ENCODE measurements around the gene SPATA46. TPM values are rescaled to one million over a fixed set of nuclear protein-coding genes. Genes with fewer than 3 reads are reported as not detected.

Gene SPATA46
- polyA plus RNA-seq, 1 donor = 1.2 TPM

GRCh38 chr1:162335126-162335525, 41.5 kb downstream of the SPATA46 start:
- Histone ChIP-seq H3K4me3 (ENCODE audit: low read length) (no peak overlapping the region), H3K9me3 (ENCODE audit: control insufficient read depth, low read depth, low read length) (no peaks in the 10 kb centered on the region), H3K36me3 (ENCODE audit: control insufficient read depth, insufficient read depth, low read length) (no peaks in the 10 kb centered on the region), H3K27ac (ENCODE audit: low read length) (no peak overlapping the region), H3K27me3 (ENCODE audit: control insufficient read depth, insufficient read depth, low read length) (no peaks in the 10 kb centered on the region), H3K4me1 (ENCODE audit: control insufficient read depth, insufficient read depth, low read length) (no peaks in the 10 kb centered on the region)
- DNase-seq = no peak
- 96% methylated on average over 4 of the region's 5 CpGs for WGBS (ENCODE audit: insufficient coverage, low lambda C conversion rate)

DNA sequence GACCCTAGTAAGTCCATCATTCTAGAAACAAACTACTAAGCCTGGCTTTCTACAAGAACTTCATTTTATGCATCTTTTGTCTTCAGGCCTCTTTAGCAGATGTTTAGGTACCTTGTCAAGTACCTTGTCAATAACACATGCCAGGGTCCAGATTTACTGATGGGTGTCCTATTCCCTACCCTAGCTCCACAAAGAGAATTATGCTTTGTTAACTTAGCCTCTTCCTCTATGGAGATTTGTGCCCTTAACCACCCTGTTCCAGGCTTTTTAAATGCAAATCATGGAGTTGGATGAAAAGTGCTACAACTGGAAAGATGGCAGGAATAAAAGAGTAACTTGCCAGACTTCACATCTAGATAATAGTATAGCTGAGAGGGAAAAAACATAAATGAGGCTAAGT, 42.7 kb downstream of the SPATA46 start:
- H3K9me3 ChIP-seq (ENCODE audit: control insufficient read depth, low read depth, low read length) = no peaks in the 10 kb centered on the region

GRCh38 chr1:162329826-162330225, 46.8 kb downstream of the SPATA46 start:
- Histone ChIP-seq H3K27ac (ENCODE audit: low read length) (no peak overlapping the region), H3K27me3 (ENCODE audit: control insufficient read depth, insufficient read depth, low read length) (no peaks in the 10 kb centered on the region), H3K9me3 (ENCODE audit: control insufficient read depth, low read depth, low read length) (no peaks in the 10 kb centered on the region), H3K4me3 (ENCODE audit: low read length) (no peak overlapping the region), H3K36me3 (ENCODE audit: control insufficient read depth, insufficient read depth, low read length) (no peaks in the 10 kb centered on the region), H3K4me1 (ENCODE audit: control insufficient read depth, insufficient read depth, low read length) (no peaks in the 10 kb centered on the region)
- 83% methylated on average over 2 of the region's 3 CpGs for WGBS (ENCODE audit: insufficient coverage, low lambda C conversion rate)
- no peak for DNase-seq

More for the DNA sequence above, 42.7 kb downstream of the SPATA46 start:
- DNase-seq = no peak
- Histone ChIP-seq H3K4me1 (ENCODE audit: control insufficient read depth, insufficient read depth, low read length) (no peaks in the 10 kb centered on the region), H3K27ac (ENCODE audit: low read length) (no peak overlapping the region), H3K36me3 (ENCODE audit: control insufficient read depth, insufficient read depth, low read length) (no peaks in the 10 kb centered on the region), H3K27me3 (ENCODE audit: control insufficient read depth, insufficient read depth, low read length) (no peaks in the 10 kb centered on the region), H3K4me3 (ENCODE audit: low read length) (no peak overlapping the region)

DNA sequence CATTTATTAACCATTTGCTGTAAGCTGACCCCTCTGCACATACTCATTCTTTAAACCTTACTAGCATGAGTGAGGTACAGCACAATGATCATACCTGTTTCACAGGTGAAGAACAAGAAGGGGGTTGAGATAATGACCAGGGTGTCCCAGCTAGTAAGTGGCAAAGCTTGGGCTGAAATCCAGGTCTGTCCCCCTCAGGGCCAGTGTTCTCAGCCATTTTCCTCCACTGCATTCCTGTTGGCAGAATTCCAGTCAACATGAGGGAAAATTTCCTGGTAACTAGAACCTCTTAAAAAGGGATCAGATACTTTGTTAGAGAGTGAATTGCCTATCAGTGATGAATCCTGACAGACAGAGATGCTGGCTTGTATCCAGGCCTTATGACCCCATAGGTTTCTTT, 48.1 kb downstream of the SPATA46 start:
- Histone ChIP-seq H3K36me3 (ENCODE audit: control insufficient read depth, insufficient read depth, low read length) (no peaks in the 10 kb centered on the region), H3K27ac (ENCODE audit: low read length) (no peak overlapping the region), H3K27me3 (ENCODE audit: control insufficient read depth, insufficient read depth, low read length) (no peaks in the 10 kb centered on the region), H3K4me3 (ENCODE audit: low read length) (no peak overlapping the region), H3K4me1 (ENCODE audit: control insufficient read depth, insufficient read depth, low read length) (no peaks in the 10 kb centered on the region), H3K9me3 (ENCODE audit: control insufficient read depth, low read depth, low read length) (no peaks in the 10 kb centered on the region)
- no peak for DNase-seq

- Histone ChIP-seq H3K4me1 (ENCODE audit: control insufficient read depth, insufficient read depth, low read length) (no peaks in the 10 kb centered on the region), H3K27ac (ENCODE audit: low read length) (no peak overlapping the region), H3K36me3 (ENCODE audit: control insufficient read depth, insufficient read depth, low read length) (no peaks in the 10 kb centered on the region), H3K4me3 (ENCODE audit: low read length) (no peak overlapping the region), H3K9me3 (ENCODE audit: control insufficient read depth, low read depth, low read length) (no peaks in the 10 kb centered on the region), H3K27me3 (ENCODE audit: control insufficient read depth, insufficient read depth, low read length) (no peaks in the 10 kb centered on the region)
- no peak for DNase-seq
- WGBS (ENCODE audit: insufficient coverage, low lambda C conversion rate) = 100% methylated on average over 1 of the region's 1 CpG
Measured at GRCh38 chr1:162327788-162328165, 48.9 kb downstream of the SPATA46 start.

GRCh38 chr1:162327144-162327787, 49.4 kb downstream of the SPATA46 start:
- 100% methylated on average over 2 of the region's 2 CpGs for WGBS (ENCODE audit: insufficient coverage, low lambda C conversion rate)
- H3K9me3 ChIP-seq (ENCODE audit: control insufficient read depth, low read depth, low read length) = no peaks in the 10 kb centered on the region
- no peaks in the 10 kb centered on the region for H3K27me3 ChIP-seq (ENCODE audit: control insufficient read depth, insufficient read depth, low read length)
- DNase-seq = no peak
- H3K27ac ChIP-seq (ENCODE audit: low read length) = no peak overlapping the region
- no peak overlapping the region for H3K4me3 ChIP-seq (ENCODE audit: low read length)
- H3K4me1 ChIP-seq (ENCODE audit: control insufficient read depth, insufficient read depth, low read length) = peaks cover 3% of the 10 kb centered on the region
- H3K36me3 ChIP-seq (ENCODE audit: control insufficient read depth, insufficient read depth, low read length) = no peaks in the 10 kb centered on the region

DNA sequence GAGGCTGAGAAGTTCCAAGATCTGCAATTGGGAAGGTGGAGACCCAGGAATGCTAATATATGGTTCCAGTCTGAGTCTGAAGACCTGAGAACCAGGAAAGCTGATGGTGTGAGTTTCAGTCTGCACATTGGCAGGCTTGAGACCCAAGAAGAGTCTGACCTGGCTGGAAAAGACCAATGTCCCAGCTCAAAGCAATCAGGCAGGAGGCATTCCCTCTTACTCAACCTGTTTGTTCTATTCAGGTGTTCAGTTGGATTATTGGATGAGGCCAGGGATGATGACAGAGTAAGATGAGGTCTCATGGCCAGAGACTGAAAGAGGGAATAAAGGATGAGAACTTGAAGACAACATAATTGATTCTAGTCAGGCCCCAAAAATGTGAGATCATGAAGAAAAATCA, 50.1 kb downstream of the SPATA46 start:
- no peak for DNase-seq
- Histone ChIP-seq H3K36me3 (ENCODE audit: control insufficient read depth, insufficient read depth, low read length) (no peaks in the 10 kb centered on the region), H3K27me3 (ENCODE audit: control insufficient read depth, insufficient read depth, low read length) (no peaks in the 10 kb centered on the region), H3K27ac (ENCODE audit: low read length) (no peak overlapping the region), H3K4me1 (ENCODE audit: control insufficient read depth, insufficient read depth, low read length) (peaks cover 9% of the 10 kb centered on the region), H3K4me3 (ENCODE audit: low read length) (no peak overlapping the region), H3K9me3 (ENCODE audit: control insufficient read depth, low read depth, low read length) (no peaks in the 10 kb centered on the region)

DNA sequence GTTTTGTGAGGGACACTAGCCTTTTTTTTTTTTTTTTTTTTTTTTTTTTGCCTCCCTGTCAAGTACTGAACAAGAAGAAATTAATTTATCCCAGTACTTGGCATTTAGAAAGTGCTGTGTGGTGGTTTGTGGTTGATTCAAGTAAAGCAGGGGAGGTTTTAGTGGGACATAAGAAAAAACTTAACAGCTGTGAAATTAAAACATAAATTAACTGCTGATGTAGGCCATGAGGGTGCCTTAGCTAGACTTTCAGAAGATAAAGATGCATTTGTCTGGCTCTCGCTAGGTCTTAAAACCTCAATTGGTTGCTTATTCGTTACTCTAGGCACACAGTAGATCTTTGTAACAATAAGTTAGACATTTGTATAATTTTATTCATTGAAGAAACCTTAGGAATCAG, 52.3 kb downstream of the SPATA46 start:
- H3K4me3 ChIP-seq (ENCODE audit: low read length) = no peak overlapping the region
- no peak overlapping the region for H3K27ac ChIP-seq (ENCODE audit: low read length)
- no CpG with 5 or more reads among the region's 2 CpGs for WGBS (ENCODE audit: insufficient coverage, low lambda C conversion rate)
- no peaks in the 10 kb centered on the region for H3K27me3 ChIP-seq (ENCODE audit: control insufficient read depth, insufficient read depth, low read length)
- peaks cover 9% of the 10 kb centered on the region for H3K4me1 ChIP-seq (ENCODE audit: control insufficient read depth, insufficient read depth, low read length)
- no peaks in the 10 kb centered on the region for H3K9me3 ChIP-seq (ENCODE audit: control insufficient read depth, low read depth, low read length)
- no peak for DNase-seq
- no peaks in the 10 kb centered on the region for H3K36me3 ChIP-seq (ENCODE audit: control insufficient read depth, insufficient read depth, low read length)

Other genes starting within 250 kb of the SPATA46 start
- 17.1 TPM for gene C1orf226, start 4.9 kb upstream of the SPATA46 start, polyA plus RNA-seq
- gene SH2D1B, start 35.3 kb upstream of the SPATA46 start, polyA plus RNA-seq = 2.1 TPM
- gene UHMK1, start 121.0 kb upstream of the SPATA46 start, polyA plus RNA-seq = 38.5 TPM
- 63.2 TPM for gene UAP1, start 184.9 kb upstream of the SPATA46 start, polyA plus RNA-seq

Data from large intestine (tissue), 3 donors.